K562 (cell line): ENCODE results near the gene CEP85L. TPM values are rescaled to one million over a fixed set of nuclear protein-coding genes. Genes with fewer than 3 reads are reported as not detected.

Experiments
- CCNT2 ChIP-seq: IDR thresholded peaks from 2 replicates; pipeline ENCODE4 v1.6.1; 2011; ENCODE audit warnings: borderline replicate concordance, low read depth, mild to moderate bottlenecking, moderate library complexity, mixed read lengths, low read length; ENCODE audit not compliant: insufficient read length; ENCODE audit errors: extremely low read depth
- CHD1 ChIP-seq: fragments of 200-600 bp; sonication (generic); IDR thresholded peaks from one replicate; pipeline ENCODE4 v1.6.1; 2012; ENCODE audit warnings: mild to moderate bottlenecking, moderate library complexity, low read length, inconsistent platforms
- CSDE1 ChIP-seq, 2 experiments: fragments of 450-650 bp; IDR thresholded peaks; 2 replicates each; pipeline ENCODE4 v1.6.1; 2016; ENCODE audit warnings: mild to moderate bottlenecking in 1 of 2
- ETV6 ChIP-seq, 3 experiments: fragments of 150-350 bp in 1 of 3; sonication (generic) in 1 of 3; formaldehyde crosslinking in 1 of 3; IDR thresholded peaks; 2 replicates each; pipeline versions ENCODE4 v1.6.1 to v1.8.0; 2014 to 2022; ENCODE audit warnings: borderline replicate concordance in 2 of 3, low read depth in 2 of 3, antibody characterized with exemption in 1 of 3, low read length in 1 of 3, mild to moderate bottlenecking in 1 of 3, missing genetic modification reagents in 1 of 3
- MCM5 ChIP-seq: fragments of 450-650 bp; IDR thresholded peaks from 2 replicates; pipeline ENCODE4 v1.6.1; 2016; ENCODE audit warnings: low read depth
- MECOM ChIP-seq: fragments of 250-450 bp; sonication (Bioruptor Pico); IDR thresholded peaks from 2 replicates; pipeline ENCODE4 v1.8.0; 2022; ENCODE audit warnings: inconsistent platforms
- MEIS2 ChIP-seq: fragments of 450-650 bp; IDR thresholded peaks from 2 replicates; pipeline ENCODE4 v1.6.1; 2014; ENCODE audit warnings: mild to moderate bottlenecking; ENCODE audit not compliant: partially characterized antibody
- MIER1 ChIP-seq: fragments of 450-650 bp; IDR thresholded peaks from 2 replicates; pipeline ENCODE4 v1.6.1; 2016; ENCODE audit warnings: antibody characterized with exemption, mild to moderate bottlenecking, low read depth
- NONO ChIP-seq, 2 experiments: fragments of 200-400 bp in 1 of 2; fragments of 450-650 bp in 1 of 2; formaldehyde crosslinking in 1 of 2; IDR thresholded peaks; 2 replicates each; pipeline ENCODE4 v1.6.1; 2017; ENCODE audit warnings: low read depth in 2 of 2, mild to moderate bottlenecking in 2 of 2, moderate library complexity in 2 of 2, low read length in 1 of 2
- POLR2G ChIP-seq: fragments of 200-400 bp; formaldehyde crosslinking; IDR thresholded peaks from 2 replicates; pipeline ENCODE4 v1.6.1; 2017; ENCODE audit warnings: low read depth, mild to moderate bottlenecking, antibody characterized with exemption, low read length, moderate library complexity
- RAD21 ChIP-seq, 2 experiments: fragments of 250-450 bp in 1 of 2; fragments of 450-650 bp in 1 of 2; sonication (Bioruptor Pico) in 1 of 2; formaldehyde crosslinking in 1 of 2; IDR thresholded peaks in 1 of 2; conservative IDR thresholded peaks in 1 of 2; 2 replicates each; pipeline versions ENCODE4 v1.4.0 to v1.8.0; 2020 to 2022; ENCODE audit warnings: mild to moderate bottlenecking in 2 of 2, moderate library complexity in 1 of 2
- RFX7 ChIP-seq: fragments of 250-450 bp; sonication (Bioruptor Pico); IDR thresholded peaks from 2 replicates; pipeline ENCODE4 v1.5.1; 2021; ENCODE audit warnings: mild to moderate bottlenecking
- SAP30 ChIP-seq: fragments of 200-600 bp; sonication (generic); IDR thresholded peaks from 2 replicates; pipeline ENCODE4 v1.6.1; 2012; ENCODE audit warnings: borderline replicate concordance, low read depth, mild to moderate bottlenecking, moderate library complexity, low read length, control low read depth, inconsistent platforms; ENCODE audit not compliant: insufficient read depth, poor library complexity, severe bottlenecking
- SRSF1 ChIP-seq: fragments of 200-400 bp; formaldehyde crosslinking; IDR thresholded peaks from 2 replicates; pipeline ENCODE4 v1.6.1; 2017; ENCODE audit warnings: mild to moderate bottlenecking, low read depth, low read length, moderate library complexity
- TAF7 ChIP-seq: fragments of 450-650 bp; IDR thresholded peaks from 2 replicates; pipeline ENCODE4 v1.6.1; 2016; ENCODE audit warnings: missing genetic modification characterization, missing compliant biosample characterization
- XRCC3 ChIP-seq: fragments of 450-650 bp; IDR thresholded peaks from 2 replicates; pipeline ENCODE4 v1.6.1; 2017; ENCODE audit warnings: mild to moderate bottlenecking, moderate library complexity
- ZBTB7A ChIP-seq: IDR thresholded peaks from 2 replicates; pipeline ENCODE4 v1.6.1; 2011; ENCODE audit warnings: low read depth, mild to moderate bottlenecking, low read length, moderate library complexity, borderline replicate concordance; ENCODE audit not compliant: control insufficient read depth
- ZNF57 ChIP-seq: fragments of 450-650 bp; formaldehyde crosslinking; IDR thresholded peaks from 2 replicates; pipeline ENCODE4 v1.4.0; 2020; ENCODE audit warnings: mild to moderate bottlenecking, moderate library complexity
- ZNF766 ChIP-seq: fragments of 200-800 bp; sonication (Bioruptor generic); conservative IDR thresholded peaks from 2 replicates; pipeline ENCODE4 v1.6.1; 2016; ENCODE audit warnings: missing genetic modification characterization, missing compliant biosample characterization
- polyA plus RNA-seq, 8 experiments: library from polyadenylated mRNA; depleted of rRNA in 4 of 8; stranded (reverse) in 5 of 8; unstranded in 3 of 8; fragments of >200 nt; fragmentation: Nextera tagmentation in 2 of 8; fragmentation: Illumina TruSeq in 1 of 8; extraction: Ambion mirVana in 2 of 8; extraction: Trizol in 1 of 8; gene quantifications; 2 replicates each; pipeline versions ENCODE4 v1.2.1 to v1.2.3, GENCODE V29; 2011 to 2014; ENCODE audit warnings: inconsistent platforms in 1 of 8, missing spikeins in 1 of 8
- total RNA-seq, 7 experiments: library from RNA; depleted of rRNA in 6 of 7; stranded (reverse); fragments of >200 nt in 6 of 7; fragmentation: Illumina TruSeq in 2 of 7; extraction: Trizol in 2 of 7; gene quantifications; 2 replicates each; pipeline versions ENCODE4 v1.2.1 to v1.2.3, GENCODE V29; 2011 to 2021; ENCODE audit warnings: low replicate concordance in 1 of 7
- TF ChIP-seq, protein P1 (sequence below), 2 experiments: fragments of 250-450 bp in 1 of 2; fragments of 450-650 bp in 1 of 2; sonication (Bioruptor Pico) in 1 of 2; IDR thresholded peaks; 2 replicates each; pipeline versions ENCODE4 v1.6.1 to v1.8.0; 2016 to 2021; ENCODE audit warnings: mild to moderate bottlenecking in 2 of 2, moderate library complexity in 2 of 2, missing compliant biosample characterization in 1 of 2, missing genetic modification characterization in 1 of 2
- TF ChIP-seq, protein P2 (sequence below): sonication (generic); formaldehyde crosslinking; IDR thresholded peaks from 2 replicates; pipeline ENCODE4 v1.8.0; 2022; ENCODE audit warnings: missing genetic modification reagents, mild to moderate bottlenecking, borderline replicate concordance

CEP85L gene
- total and polyA plus RNA-seq, 9 of the 15 experiments (the other 6 are each of a cell fraction or from before 2014, with no cell fraction given), result 4.5 to 15.8 (median 8.3) TPM

DNA sequence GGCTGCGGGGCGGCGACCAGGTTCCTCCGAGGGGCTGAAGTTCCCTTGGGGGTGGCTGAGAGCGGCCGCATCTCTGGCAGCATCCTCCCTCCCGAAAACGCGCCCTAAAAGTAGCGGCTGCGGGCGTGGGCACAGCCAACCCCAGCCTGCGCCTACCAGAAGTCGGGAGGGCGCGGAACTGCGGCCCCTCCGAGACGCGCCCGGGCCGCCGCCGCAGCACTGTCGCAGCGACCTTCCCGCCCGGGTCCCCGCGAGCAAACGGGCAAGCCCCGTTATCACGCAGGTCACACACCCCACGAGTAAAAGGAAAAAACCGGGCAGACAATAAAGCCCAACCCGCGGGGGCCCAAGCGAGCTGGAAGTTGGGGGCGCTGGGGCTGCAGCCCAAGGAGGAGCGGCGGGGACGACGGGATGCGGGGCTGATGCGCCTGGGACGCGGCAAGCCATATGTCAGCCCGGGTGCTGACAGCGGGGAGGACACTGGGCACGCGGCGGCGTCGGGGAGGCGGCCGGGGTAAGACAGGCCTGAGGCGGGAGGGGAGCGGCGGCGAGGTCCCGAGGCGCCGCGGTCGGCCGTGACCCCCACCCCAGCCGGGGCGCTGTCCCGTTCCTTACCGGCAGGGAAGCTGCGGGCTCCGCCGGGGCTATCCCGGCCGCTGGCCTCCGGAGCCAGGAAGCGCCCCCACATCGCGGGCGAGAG lies 659 bp downstream of the CEP85L start (continued):
- TF ChIP-seq RAD21 (CRISPR knock-in tag; conservative IDR thresholded peaks at IDR 0.05 in 1 of 2, IDR thresholded peaks at IDR 0.05 in 1 of 2) (no peak), MIER1 (no peak), ETV6 (IDR thresholded peaks at IDR 0.05; ENCODE audit: borderline replicate concordance in 1 of 2, low read depth in 2 of 2, low read length in 1 of 2) (no peak), ETV6 (CRISPR knock-in tag; IDR thresholded peaks at IDR 0.05; ENCODE audit: borderline replicate concordance) (peak; percentile 69; the same call in 1 of the 2 replicates), XRCC3 (no peak), ZNF57 (CRISPR knock-in tag) (no peak), CCNT2 (no peak), CHD1 (peak; percentile 78), CSDE1 (IDR thresholded peaks at IDR 0.05) (no peak), MEIS2 (peak; percentile 90), SRSF1 (no peak), POLR2G (peak; percentile 76), ZNF766 (CRISPR knock-in tag) (0 out of 2 replicates have a peak, but pooled peaks have one; percentile 33), ZBTB7A (0 out of 2 replicates have a peak, but pooled peaks have one; percentile 22), MCM5 (no peak), SAP30 (peak; percentile 77), RFX7 (CRISPR knock-in tag) (no peak), NONO (IDR thresholded peaks at IDR 0.05; ENCODE audit: low read depth in 2 of 2, low read length in 1 of 2) (peak in 1 of 2 experiments; percentile 65; a peak in 2 of 4 replicates), MECOM (CRISPR knock-in tag) (peak; percentile 80; the same call in 1 of the 2 replicates), TAF7 (tag) (no peak)
- TF ChIP-seq, protein P1, sequence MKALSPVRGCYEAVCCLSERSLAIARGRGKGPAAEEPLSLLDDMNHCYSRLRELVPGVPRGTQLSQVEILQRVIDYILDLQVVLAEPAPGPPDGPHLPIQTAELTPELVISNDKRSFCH (CRISPR knock-in tag; IDR thresholded peaks at IDR 0.05), result no peak
- TF ChIP-seq, protein P1 (tag; IDR thresholded peaks at IDR 0.05), result peak; percentile 20; the same call in 1 of the 2 replicates
- TF ChIP-seq, protein P2, sequence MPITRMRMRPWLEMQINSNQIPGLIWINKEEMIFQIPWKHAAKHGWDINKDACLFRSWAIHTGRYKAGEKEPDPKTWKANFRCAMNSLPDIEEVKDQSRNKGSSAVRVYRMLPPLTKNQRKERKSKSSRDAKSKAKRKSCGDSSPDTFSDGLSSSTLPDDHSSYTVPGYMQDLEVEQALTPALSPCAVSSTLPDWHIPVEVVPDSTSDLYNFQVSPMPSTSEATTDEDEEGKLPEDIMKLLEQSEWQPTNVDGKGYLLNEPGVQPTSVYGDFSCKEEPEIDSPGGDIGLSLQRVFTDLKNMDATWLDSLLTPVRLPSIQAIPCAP (CRISPR knock-in tag), result peak; percentile 72; the same call in 1 of the 2 replicates
